KG1 (cell line): ENCODE data around the gene FBN2.
"Not testable (repeated sequence)": the region's sequence is repeated elsewhere in the genome, so short reads cannot be mapped to it uniquely, and the experiment has no call there.

ENCODE experiments used
- DNase-seq: peaks from one replicate; lab custom pipeline; 2025; lab: John Stamatoyannopoulos, UW

FBN2 gene

DNA sequence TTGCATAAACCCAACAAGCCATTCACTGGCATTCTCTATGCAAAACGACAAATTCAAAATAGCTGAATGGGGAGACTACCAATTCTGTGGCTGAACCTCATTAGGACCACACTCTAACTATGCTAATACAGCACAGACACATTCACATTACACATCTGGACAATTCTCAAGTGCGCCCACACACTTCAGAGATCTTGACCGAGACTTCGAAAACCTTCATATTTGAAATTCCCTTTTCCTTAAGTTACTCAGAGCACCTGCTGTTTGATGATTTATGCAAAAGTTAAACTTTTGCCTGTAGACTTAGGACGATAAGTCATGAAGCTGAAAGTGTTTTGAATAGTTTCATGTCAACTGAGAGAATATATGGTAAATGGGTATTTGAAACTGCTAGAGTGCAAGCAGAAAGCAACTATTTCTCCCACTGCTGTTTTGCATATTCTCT lies 111.9 kb downstream of the FBN2 start:
- no peak for DNase-seq

DNA sequence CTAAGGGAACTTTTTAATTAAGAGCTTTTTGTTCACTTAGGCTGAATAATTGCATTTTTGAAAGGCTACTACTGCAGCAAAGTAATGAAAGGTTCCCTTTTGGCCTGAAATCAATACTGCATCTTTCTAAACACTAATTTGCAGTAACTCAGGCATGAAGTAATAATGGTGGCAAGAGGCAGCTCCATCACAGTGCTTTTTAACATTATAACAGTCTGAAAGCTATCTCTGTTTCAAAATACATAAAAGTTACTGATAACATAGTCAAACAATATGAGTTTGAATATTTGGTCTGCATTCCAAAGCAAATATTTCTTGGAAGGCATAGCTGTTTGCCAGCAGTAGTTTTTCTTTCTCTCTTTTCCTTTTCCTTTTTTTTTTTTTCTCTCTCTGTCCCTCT lies 113.4 kb downstream of the FBN2 start:
- DNase-seq, result no peak

DNA sequence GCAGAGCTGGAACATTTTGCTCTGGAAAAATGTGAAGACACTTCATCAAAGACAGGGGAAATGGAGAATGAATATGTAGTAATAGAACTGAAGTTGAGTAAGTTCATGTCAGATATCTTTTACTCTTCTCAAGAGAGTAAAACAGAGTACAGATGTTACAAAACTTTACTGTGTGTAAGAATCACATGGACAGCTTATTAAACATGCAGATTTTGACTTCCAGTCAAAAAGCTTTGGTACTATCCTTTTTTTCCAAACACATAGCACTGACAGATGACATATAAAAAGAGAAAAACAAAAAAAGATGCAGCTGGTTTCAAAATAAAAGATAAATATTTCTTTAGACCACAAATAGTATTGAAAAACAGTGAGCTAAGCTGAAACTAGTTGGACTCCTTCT lies 115.4 kb downstream of the FBN2 start:
- DNase-seq, result no peak

DNA sequence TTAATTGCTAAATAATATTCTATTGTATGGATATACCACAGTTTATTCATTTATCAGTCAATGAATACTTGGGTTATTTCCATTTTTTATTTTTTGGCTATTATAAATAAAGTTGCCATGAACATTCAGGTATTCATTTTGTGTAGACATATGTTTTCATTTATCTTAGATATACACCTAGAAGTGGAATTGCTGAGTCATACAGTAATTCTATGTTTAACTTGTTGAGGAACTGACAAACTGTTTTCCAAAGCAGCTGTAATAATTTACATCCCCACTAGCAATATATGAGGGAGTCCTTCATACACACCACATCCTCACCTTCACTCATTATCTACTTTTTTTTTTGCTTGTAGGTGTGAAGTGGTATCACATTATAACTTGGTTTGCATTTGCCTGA lies 123.6 kb downstream of the FBN2 start:
- DNase-seq, result no peak

DNA sequence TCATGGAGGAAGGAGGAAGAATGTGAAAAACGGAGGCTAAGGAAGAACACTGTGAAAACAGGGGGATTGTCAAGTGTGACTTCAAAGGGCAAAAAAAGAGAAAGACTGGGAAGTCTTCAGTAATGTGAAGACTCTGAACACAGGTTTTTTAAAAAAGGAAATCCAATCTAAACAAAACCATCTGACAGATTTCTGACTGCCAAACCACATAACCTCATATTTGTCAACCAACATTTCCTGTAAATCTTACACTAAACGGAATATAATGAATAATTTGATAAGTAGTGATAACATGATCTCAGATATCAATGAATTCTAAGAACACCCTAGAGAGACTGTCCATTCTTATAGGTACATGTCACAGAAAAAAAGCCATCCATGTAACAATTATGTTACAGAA lies 124.7 kb downstream of the FBN2 start:
- DNase-seq, result no peak

DNA sequence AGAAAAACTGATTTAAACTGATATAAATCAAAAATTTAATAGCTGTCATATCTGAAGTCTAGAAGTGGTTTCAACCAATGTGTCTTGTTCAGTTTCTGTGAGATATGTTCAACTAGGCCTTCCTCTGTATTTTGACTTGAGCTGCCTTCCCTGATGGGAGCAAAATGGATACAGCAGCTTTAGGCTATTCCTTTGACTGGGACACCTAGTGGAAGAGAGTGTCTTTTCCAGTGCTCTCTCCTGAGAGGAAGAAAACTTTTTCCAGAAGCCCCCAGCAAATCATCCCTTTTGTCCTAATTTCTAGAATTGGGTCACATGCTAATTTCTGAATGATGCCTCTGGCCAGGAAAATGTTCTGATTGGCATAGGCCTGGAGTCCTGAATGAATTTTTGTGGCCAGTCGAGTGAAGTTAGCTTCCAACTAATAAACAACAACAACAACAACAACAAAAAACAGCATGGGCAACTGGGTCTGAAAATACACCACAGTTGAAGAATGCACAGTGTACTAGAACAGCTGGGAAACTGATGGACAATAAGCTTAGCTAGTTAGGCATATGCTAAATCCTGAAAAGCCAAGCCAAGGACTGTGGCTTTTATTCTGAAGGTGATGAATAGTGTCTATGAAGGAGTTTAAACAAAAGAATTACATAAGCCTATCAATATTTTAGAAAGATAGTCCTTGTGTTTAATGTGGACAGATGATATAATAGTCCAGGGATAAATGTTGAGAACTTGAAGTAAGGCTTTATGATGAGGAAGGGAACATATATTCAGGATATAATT lies 125.7 kb downstream of the FBN2 start:
- DNase-seq, result no peak

DNA sequence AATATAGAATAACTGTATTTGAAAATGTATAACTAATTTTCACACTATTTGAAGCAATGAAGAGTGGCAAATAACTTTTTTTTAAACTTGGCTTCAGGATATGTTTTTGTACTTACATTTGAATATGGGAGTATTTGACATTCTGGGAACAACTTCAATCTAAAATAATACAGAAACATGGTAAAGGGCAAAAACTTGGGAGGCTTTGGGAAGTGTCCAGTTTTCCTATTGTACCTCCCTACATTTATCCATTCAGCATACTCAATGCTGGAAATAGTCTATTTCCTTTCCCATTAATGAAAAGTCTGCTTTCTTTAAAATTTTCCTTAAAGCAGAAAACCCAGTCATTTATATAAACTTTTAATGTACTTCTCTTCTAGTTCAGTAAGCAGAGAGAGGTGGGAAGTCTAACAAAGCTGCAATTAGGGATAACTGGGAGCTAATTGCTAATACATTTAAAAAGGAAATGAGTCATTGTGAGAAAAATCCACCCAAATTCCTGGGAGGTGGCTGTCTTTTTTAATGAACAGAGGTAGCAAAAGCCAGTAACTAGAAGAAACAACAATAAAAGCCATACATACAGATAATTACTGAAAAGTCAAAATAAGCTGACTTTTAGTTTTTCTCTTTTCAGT lies 128.8 kb downstream of the FBN2 start:
- DNase-seq, result no peak

DNA sequence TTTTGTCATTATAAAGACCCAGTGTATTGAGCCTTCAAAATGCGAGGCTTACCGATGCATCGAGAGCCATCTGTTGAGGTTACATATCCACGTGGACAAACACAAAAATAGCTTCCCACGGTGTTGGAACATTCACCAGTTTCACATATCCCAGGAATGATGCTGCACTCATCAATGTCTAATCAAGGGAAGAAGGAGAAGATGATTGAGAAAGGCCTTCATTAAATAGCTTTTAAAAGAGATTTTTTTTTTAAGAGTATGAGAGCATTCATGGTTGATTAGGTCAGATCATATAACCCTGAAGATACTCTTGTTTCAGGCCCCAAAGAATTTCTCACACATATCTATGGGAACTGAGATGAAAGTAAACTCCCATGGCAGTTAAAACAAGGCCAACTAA lies 129.4 kb downstream of the FBN2 start:
- DNase-seq, result no peak

DNA sequence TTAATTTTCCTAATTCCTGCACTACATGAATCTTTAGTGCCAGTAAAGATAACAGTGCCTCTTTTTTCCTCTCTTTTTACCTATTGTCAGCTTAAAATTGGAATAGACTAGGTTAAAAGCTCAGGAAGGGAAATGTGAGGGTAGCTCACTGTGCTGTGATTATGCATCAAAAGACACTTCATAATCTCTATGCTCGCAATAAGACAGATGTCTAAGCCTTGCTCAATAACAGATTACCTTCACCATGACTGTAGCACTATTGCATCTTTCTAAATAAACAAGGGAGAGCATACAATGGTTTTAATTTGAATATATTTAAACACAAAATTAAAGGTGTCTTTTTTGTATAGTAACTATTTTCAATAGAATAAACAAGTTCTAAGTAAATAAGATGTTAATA lies 130.1 kb downstream of the FBN2 start:
- no peak for DNase-seq

DNA sequence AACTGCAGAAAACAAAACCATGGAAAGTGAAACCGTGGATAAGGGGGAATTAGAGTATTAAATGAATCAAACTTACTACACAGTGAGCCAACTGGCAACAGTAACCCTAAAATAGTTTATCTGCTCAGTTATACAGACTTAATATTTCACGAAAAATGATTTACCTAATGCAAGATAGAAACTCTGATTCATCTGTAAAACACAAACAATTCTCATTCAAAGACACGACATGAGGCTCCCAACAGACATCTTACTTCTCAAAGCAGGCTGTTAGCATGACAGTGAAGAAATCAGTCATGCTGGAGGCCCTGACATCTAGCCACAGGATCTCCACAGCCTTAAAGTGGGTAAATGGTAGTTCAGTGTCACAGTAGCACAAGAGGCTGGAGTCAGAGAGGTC lies 131.2 kb downstream of the FBN2 start:
- no peak for DNase-seq

DNA sequence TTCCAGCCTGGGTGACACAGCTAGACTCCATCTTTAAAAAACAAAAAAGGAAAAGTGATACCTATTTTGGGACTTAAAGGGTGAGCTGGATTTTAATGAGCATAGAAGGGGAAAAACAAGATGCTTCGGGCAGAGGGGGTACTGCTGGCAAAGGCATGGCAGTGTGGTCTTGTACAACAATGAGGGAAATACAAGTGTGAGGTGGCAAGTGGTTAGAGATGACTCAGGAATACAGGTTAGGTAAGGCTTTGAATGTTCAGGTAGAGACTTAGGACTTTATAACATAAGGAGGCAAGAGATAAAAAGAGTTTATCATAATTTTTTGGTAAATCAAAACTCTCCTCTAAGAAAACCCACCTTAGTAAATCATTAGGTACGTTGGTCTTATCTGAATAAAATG lies 132.9 kb downstream of the FBN2 start:
- DNase-seq, result no peak

DNA sequence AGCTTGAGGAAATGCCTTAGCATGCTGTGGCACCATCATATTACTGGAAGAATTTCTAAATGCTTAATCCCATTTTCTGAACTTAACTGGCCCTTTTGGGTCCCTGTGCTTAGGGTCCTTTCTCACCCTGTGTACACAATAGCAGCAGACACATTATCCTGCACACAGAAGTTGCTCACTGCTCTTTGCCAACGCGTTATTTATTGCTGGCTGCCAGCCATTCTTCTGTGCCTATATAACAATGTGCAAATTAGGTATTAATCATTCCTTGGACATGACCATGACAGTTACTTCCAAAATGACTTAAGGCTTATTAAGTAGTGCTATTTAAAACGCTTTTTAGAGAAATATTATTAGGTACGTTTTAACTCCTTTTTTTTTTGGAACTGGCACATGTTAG lies 134.7 kb downstream of the FBN2 start:
- no peak for DNase-seq

DNA sequence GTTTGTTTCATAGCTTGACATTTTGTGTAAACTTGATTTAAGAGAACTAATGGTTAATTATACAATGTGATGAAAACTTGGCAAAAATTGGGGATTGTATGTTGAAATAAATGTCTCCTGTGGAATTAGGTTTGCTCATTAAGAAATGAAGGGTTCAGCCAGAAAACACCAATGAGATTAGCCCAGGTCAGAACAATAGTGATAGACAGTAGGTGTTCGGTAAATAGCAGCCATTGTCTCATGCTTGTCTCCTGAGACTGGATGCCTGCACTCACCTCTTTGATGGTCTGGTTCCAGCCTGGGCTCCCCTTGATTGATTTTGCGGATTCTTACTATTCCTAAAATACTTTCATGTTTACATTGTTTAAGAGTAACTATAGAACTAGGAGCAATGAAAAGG lies 135.5 kb downstream of the FBN2 start:
- DNase-seq, result no peak

DNA sequence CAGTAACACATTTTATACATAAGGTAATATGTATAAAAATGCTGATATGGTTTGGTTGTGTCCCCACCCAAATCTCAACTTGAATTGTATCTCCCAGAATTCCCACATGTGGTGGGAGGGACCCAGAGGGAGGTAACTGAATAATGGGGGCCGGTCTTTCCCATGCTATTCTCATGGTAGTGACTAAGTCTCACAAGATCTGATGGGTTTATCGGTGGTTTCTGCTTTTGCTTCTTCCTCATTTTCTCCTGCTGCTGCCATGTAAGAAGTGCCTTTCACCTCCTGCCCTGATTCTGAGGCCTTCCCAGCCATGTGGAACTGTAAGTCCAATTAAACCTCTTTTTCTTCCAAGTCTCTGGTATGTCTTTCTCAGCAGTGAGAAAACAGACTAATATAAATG lies 137.3 kb downstream of the FBN2 start:
- DNase-seq, result not testable (repeated sequence)

DNA sequence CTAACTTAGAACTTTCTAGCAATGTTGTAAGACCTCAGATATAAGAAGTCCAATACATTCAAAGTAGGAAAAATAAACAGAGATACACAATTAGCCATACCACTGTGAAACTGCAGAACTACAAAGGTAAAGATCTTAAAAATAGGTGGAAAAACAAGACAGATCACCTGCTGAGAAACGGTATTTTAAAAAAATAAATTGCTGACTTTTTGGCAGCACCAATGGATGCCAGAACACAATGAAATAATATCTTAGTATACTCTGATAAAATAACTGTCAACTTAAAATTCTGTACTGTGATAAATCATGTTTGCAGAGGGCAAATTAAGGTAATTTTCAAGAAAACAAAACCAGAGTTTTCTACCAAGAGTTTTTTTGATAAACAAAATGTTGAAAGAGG lies 138.9 kb downstream of the FBN2 start:
- DNase-seq, result no peak

DNA sequence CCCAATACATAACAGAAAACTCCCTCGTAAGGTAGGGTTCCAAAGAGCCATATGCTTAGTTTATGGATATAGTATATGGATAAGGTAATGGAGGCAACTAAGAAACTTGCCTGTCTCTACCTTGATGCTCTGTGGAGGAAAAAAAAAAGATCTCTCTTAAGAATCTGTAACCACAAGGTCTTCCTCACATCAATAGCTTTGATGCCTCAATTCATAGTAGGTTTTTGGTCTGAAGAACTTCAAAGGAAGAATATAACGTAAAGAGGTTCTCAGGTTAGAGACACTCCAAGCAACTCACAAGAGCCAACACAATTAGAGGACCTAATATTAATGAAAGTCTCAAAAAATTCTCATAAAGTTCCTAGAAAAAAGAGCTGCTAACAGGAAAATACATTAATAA lies 140.2 kb downstream of the FBN2 start:
- DNase-seq, result no peak

DNA sequence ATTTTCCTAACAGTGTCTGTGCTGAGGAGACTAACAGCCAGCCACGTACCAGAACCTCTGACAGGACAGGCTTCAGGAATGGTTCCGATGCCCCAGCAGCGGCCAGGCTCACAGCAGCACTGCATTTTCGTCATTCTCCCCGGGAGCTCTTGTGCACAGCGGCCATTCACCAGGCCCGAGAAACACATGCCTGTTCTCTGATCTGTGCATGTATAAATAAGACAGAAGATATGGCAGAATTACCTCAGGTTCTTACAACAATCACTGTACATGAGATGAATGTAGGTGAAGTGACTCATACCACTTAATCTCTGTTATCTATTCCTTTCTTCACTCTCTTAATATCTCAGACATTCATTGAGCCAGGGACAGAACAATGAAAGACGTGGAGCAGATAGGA lies 143.0 kb downstream of the FBN2 start:
- DNase-seq, result no peak

DNA sequence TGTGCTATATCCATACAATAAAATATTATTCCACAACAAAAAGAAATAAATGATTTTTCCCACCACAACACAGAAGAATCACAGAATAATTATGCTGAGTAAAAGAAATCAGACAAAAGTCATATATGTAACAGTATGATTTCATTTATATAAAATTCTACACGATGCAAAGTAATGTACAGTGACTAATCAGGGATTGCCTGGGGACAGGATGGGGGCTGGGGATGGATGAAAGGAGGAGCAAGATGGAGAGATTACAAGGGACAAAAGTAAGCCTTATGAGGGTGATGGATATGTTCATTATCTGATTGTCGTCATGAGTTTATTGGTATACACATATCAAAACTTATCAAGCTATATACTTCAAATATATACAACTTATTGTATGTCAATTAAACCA lies 154.0 kb downstream of the FBN2 start:
- no peak for DNase-seq

DNA sequence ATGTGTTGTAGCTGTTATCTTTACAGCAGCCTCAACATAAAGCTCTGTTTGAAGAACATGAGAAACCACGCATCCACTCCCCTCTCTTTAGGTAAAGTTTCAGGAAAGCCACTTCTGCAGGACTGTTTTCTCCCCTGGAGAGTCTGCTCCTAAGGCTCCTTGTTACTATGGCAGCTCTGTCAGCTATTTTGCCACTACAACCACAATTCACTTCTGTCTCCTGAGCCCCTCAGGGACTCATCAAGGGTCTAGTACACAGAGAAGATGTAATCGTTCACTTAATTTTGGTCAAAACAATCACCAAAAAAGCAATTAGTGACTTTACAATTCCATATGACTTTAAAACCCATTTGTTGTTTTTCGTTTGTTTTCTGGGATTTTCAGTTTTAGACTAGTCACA lies 157.7 kb downstream of the FBN2 start:
- DNase-seq, result no peak

DNA sequence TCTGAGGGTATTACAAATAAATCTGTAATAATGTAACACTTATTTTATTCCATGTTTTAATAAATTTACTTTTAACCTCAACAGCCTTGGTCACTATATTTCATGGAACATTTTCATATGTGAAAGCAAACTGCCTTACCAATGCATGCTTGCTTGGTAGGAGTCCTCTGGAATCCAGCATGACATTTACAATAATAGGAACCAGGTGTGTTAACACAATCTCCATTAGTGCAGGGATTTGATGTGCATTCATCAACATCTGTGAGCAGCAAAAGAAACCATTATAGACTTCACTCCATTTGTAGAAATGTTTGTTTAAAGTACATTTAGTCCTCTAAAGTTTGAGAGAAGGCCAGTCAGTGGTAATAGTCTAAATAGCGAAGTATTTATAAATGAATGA lies 159.4 kb downstream of the FBN2 start:
- no peak for DNase-seq

DNA sequence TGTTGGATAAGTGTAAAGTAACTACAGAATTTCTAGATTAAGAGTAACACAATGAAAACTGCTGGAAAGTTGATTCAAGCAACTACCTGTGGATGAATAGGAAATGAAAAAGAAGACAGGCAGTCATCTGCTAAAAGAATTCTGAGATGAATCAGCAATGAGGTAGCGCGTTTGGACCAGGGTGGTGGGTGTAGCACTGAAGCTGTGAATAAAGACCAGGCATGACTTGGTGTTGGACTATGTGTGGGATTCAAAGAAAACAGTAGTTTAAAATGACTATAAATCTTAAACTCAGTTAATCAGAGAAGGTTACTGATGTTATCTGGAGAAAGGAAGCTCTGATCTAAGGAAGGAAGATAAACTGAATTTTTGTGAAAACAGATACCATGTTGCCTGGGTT lies 159.8 kb downstream of the FBN2 start:
- DNase-seq, result no peak

DNA sequence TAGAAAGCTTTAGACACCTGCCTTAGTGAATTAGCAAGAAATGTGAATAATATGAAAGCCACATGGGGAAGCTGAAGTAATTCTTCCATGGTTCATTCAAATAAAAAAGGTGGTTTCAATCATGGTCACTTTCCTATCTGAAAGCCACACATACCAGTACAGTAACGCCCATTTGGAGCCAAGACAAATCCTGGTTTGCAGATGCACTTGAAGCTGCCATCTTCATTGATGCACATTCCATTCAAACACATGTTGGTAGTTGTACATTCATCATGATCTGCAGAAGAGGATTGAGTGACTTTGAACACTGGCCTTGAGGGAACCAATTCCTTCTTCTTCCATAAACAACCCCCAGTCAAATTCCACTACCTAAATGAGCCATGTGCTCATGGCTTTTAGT lies 161.5 kb downstream of the FBN2 start:
- DNase-seq, result no peak

DNA sequence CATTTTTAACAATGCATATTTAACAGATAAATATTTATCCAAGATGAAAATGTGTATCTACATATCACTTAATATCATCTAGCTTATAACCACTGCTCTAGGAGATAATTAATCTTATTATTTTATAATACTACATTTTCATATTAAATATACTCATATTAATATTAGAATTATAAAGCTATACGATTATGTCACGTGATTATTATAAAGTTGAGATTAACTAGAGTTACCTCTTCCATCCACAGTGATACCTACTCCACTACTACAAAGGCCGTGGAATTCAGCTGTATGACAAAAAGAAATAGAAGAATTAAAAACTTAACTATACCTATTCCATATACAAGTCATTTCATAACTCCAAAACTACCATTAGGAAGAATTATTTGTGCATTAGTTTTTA lies 171.9 kb downstream of the FBN2 start:
- no peak for DNase-seq

DNA sequence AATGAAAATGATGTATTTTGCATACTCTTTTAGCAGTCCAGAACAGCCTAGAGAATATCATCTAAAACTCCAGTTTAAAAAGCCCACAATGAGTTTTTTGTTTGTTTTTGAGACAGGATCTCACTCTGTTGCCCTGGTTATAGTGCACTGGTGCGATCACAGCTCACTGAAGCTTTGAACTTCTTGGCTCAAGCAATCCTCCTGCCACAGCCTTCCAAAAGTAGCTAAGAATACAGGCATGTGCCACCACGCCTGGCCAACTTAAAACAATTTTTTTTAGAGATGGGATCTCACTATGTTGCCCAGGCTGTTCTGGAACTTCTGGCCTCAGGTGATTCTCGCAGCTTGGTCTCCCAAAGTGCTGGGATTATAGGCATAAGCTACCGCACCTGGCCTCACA lies 175.7 kb downstream of the FBN2 start:
- DNase-seq, result no peak
